CD4-positive, alpha-beta T cell treated with Interleukin-4 for 4 hours (primary cell): ENCODE measurements around the gene NEXN.
"Not testable (repeated sequence)": the region's sequence is repeated elsewhere in the genome, so short reads cannot be mapped to it uniquely, and the experiment has no call there.

Source experiments
- DNase-seq: peaks from one replicate; pipeline ENCODE4 v3.0.0-alpha.2; 2020

The NEXN gene

DNA sequence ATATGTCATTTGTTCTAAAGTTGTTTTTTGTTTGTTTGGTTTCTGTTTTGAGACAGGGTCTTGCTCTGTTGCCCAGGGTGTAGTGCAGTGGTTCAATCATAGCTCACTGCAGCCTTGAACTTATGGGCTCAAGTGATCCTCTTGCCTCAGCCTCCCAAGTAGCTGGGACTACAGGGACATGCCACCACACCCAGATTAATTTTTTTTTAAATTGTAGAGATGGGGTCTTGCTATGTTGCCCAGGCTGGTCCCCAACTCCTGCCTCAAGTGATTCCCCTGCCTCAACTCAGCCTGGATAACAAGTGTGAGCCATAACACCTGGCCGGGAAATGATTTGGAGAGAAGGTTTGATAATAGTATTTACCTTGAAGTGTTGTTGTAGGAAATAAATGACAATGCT is 18.2 kb downstream of the NEXN start:
- DNase-seq, result no peak

GRCh38 chr1:77910116-77910515 is 21.7 kb downstream of the NEXN start:
- DNase-seq, result no peak

DNA sequence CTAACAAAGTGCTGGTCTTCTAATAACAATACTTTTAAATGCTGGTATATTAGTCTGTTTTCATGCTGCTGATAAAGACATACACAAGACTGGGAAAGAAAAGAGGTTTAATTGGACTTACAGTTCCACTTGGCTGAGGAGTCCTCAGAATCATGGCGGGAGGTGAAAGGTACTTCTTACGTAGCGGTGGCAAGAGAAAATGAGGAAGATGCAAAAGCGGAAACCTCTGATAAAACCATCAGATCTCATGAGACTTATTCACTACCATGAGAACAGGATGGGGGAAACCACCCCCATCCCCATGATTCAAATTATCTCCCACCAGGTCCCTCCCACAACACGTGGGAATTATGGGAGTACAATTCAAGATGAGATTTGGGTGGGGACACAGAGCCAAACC is 30.5 kb downstream of the NEXN start:
- not testable (repeated sequence) for DNase-seq

DNA sequence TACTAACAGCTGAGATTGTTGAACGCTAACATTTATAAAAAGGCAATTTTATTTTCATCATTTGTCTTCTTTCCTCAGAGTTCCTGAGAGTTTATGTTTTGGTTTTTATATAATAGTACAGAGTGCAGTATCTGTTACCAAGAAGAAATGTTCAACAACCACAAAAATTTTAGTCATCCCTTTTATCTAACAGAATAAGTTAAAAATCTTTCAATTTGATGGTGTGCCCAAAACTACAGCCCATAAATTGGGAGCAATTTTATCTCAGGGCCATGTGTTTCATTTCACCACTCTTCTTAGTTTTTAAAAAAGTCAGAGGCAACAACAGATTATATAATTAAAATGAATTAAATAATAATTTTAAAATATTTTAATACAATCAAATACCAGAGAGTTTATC is 37.1 kb downstream of the NEXN start:
- DNase-seq, result no peak

DNA sequence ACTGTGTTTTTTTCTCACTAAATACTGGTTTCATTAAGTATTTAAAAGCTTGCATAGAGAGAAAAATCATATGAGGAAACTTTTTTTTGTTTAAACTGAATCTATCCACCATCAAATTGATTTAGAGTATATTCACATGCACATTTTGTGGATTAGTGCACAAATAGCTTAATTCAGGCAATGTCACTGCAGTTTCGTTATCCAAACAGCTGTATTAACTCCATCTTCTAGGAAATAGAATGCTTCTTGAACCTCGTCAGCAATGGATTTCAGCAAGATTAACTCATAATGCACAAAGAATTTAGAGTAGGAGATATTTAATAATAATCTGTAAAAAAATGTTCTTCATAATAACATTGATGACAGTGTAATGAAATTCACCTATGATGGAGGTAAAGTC is 37.5 kb downstream of the NEXN start:
- DNase-seq, result no peak

DNA sequence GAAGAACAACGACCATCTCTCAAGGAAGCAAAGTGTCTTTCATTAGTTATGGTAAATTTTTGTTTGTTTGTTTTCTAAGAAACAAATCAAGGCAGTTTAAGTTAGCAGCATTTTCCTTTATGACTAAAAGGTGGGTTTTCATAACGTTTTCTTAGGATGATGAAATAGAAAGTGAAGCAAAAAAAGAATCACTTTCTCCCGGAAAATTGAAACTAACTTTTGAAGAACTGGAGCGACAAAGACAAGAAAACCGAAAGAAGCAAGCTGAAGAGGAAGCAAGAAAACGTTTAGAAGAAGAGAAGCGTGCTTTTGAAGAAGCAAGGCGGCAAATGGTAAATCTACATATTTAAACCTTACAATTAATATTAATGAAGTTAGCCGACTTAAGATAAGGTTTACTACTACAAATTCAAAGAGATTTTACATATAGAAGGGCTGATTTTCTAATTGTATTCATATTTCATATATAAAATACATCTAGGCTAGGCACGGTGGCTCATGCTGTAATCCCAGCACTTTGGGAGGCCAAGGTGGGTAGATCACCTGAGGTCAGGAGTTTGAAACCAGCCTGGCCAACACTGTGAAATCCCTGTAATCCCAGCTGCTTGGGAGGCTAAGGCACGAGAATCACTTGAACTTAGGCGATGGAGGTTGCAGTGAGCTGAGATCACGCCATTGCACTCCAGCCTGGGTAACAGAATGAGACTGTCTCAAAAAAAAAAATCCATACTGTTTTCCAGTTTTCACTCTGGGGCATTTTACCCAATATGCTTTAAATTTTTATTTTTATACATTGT is 38.3 kb downstream of the NEXN start:
- peak; percentile 14 for DNase-seq

GRCh38 chr1:77927414-77927813 is 39.0 kb downstream of the NEXN start:
- no peak for DNase-seq

GRCh38 chr1:77929806-77930205 is 41.4 kb downstream of the NEXN start:
- no peak for DNase-seq

GRCh38 chr1:77938651-77939050 is 50.2 kb downstream of the NEXN start:
- no peak for DNase-seq

DNA sequence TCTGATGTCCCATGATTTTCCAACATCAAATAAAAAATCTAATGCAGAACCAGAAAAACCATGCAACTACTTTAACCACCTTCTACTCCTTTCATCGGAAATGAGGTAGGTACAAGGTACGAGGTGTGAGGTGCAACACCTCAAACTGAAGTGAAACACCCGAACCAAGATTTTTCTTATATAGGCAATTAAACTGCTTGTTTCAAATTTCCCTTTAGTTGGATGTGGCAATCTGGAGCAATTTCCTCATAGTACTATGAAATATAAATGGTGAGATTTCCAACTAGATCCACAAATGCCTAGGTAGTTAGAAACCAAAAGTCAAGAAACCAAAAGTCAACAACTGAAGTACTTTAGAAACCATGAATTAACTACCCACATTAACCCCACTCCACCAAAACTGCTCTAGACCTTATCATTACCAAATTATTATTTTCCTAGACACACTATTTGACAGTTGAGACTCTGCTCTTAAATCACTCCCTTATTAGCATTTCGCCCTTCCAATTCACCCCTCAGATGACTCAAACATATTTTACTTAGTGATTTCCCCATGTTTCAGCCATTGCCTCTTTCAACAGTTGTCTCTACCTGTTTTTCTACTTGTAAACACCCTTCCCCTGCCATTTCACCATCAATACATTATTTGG is 52.6 kb downstream of the NEXN start:
- no peak for DNase-seq

- no peak for DNase-seq
These were observed 54.1 kb downstream of the NEXN start for GRCh38 chr1:77942400-77943140.

DNA sequence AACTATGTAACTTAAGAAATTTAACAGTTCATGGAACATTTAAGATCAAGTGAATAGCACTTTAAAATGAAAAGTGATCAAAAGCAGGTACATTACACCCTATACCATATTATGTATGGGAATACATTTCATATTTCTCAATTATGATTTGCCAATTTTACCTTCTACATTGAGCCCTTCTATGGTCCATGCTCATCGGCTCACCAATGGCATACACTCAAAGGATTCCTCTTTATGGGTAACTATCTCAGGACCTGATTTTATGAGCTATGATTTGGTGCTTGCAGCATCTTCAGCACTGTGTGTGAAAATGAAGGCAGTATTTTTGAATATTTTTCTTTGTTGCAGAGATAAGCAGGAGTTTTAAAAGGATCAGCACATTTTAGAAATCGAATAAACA is 56.9 kb downstream of the NEXN start:
- DNase-seq, result no peak

- DNase-seq, result no peak
These were observed 60.5 kb downstream of the NEXN start for GRCh38 chr1:77948841-77949424.

DNA sequence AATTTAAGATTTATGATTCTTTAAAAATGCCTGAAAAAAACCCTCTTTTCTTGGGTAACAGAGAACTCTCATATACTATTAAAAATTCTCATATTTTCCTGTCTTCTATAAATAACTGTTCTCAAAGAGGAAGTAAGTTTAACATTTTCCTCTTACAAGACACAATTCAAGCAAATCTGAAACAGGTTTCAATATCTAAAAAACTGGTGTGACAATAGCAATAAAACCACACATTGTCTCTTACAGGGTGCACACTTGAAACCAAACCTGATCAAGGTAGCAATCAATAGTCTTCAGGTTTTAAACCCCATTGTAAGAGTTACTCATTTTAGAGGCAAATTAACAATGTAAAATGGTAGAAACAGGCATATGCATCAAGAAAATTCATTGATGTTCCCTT is 62.4 kb downstream of the NEXN start:
- DNase-seq, result no peak

DNA sequence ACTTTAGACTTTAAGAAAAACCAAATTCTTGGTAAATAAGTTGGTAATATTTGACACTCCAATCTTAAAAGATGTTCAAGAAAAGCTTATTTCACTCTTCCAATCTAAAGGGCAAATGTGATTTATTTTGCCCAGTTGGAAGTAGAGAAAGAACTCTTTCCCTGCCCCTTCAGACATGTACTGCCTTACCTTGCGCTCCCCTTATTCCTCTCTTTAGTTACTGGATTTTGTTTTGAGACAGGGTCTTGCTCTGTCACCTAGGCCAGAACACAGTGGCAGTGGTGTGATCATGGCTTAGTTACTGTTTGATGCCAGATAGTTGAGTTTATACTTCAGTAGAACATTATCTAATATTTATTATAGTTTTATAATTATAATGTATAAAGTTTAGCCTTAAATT is 62.9 kb downstream of the NEXN start:
- no peak for DNase-seq

DNA sequence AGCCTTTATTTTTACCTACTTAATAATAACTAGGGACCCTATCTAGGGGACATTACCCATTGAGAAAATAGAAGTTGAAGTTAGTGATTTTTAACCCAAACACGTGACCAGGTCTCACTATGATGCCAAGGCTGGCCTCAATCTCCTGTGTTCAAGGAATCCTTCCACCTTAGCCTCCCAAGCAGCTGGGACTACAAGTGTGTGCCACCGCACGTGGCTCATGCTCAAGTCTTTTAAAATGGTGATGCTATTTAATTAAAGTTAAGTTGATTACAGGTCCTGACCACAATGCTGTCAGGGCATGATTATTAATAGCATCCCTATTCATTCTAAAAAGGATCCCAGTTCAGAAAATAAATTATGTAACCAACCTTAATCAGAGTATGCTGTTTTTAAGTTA is 65.5 kb downstream of the NEXN start:
- no peak for DNase-seq

- DNase-seq, result no peak
These were observed 66.1 kb downstream of the NEXN start for GRCh38 chr1:77954521-77954920.

DNA sequence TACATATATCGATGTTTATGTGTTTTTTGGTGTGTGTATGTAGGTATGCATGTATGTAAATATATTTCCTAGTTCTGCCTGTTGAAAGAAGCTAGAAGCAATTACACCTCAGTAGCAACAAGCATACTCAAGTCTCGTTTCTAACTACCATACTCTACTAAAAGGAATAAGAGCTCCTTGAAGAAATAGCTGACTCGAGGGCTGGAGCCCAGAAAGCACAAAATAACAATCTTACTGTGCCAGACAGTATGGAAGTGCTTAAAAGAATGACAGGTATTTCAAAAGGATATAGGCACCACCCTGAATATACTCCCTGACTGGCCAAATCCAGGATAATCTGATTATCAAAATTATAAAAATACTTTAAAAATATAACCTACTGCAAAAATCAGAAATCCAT is 67.3 kb downstream of the NEXN start:
- no peak for DNase-seq

- no peak for DNase-seq
These were observed 68.0 kb downstream of the NEXN start for GRCh38 chr1:77956464-77956863.

GRCh38 chr1:77958391-77958790 is 70.0 kb downstream of the NEXN start:
- DNase-seq, result no peak

DNA sequence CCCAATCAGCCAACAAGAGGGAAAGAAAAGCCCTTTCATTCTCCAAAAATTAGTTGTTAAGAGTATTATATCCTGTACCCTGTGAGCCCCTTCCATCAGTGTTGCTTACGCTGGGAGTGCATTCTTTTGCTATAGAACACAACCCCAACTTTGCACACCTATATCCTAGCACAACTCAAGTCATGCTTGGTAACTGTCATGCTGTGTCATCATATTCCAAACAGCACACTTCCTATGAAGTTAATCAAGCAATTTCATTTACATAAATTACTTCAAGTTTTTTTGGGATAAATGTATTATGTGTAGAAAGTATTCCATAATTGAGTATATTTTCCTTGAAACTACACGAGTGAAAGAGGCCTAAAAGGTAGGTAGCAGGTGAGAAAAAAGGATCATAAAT is 70.4 kb downstream of the NEXN start:
- no peak for DNase-seq

- no peak for DNase-seq
These were observed 73.0 kb downstream of the NEXN start for GRCh38 chr1:77961392-77961791.

DNA sequence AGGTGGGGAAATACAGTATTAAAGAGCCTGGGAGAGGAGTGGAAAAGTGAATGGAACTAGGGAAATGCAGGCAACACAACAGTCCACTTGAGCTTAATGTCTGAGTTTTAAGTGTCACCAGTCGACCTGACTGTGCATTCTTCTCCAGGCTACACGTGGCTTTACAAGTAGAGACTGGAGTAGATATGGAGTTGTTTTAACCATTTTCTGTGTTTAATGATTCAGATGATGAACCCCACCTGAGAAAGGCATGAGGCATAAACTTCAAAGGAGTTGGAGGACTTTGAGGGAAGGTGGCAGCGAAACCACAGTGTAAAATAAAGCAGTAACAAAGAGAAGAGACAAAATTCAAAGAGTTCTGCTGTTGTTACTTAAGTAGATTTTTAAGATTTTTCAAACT is 77.9 kb downstream of the NEXN start:
- DNase-seq, result no peak

GRCh38 chr1:77970192-77970591 is 81.8 kb downstream of the NEXN start:
- DNase-seq, result no peak
